Type B pancreatic cell (in vitro differentiated cells): Measurements from ENCODE around the gene TREML1. TPM values are rescaled to one million over a fixed set of nuclear protein-coding genes. Genes with fewer than 3 reads are reported as not detected.

Experiments
- DNase-seq: peaks from one replicate; pipeline ENCODE4 v3.0.0; 2021; ENCODE audit warnings: mixed read lengths; ENCODE audit not compliant: unreplicated experiment; ENCODE audit errors: extremely low spot score
- H3K27ac Mint-ChIP-seq: 2 replicates; pipeline ENCODE4 v1.8.0; 2021; ENCODE audit warnings: mild to moderate bottlenecking, mixed read lengths
- H3K27me3 Mint-ChIP-seq: 2 replicates; pipeline ENCODE4 v1.8.0; 2021; ENCODE audit warnings: mixed read lengths
- H3K36me3 Mint-ChIP-seq: 2 replicates; pipeline ENCODE4 v1.8.0; 2021; ENCODE audit warnings: mixed read lengths
- H3K4me1 Mint-ChIP-seq: one replicate; pipeline ENCODE4 v1.8.0; 2021; ENCODE audit warnings: mixed read lengths; ENCODE audit not compliant: unreplicated experiment
- H3K4me3 Mint-ChIP-seq: 2 replicates; pipeline ENCODE4 v1.8.0; 2021; ENCODE audit warnings: mild to moderate bottlenecking, mixed read lengths
- H3K9me3 Mint-ChIP-seq: 2 replicates; pipeline ENCODE4 v1.8.0; 2021; ENCODE audit warnings: mixed read lengths
- CTCF ChIP-seq: fragments of 200-600 bp; sonication (generic); conservative IDR thresholded peaks from 2 replicates; pipeline ENCODE4 v1.5.0; 2021; ENCODE audit warnings: antibody characterized with exemption, mild to moderate bottlenecking
- long read RNA-seq: library from polyadenylated mRNA; unstranded; transcript quantifications from one replicate; pipeline ENCODE4 v2.0.0, GENCODE V29; 2020
- total RNA-seq: library from RNA; stranded (reverse); gene quantifications from 2 replicates; pipeline ENCODE4 v1.2.1, GENCODE V29; 2021; ENCODE audit warnings: low replicate concordance

Gene TREML1
- not detected in 2 replicates for total RNA-seq
- long read RNA-seq: 0 reads

DNA sequence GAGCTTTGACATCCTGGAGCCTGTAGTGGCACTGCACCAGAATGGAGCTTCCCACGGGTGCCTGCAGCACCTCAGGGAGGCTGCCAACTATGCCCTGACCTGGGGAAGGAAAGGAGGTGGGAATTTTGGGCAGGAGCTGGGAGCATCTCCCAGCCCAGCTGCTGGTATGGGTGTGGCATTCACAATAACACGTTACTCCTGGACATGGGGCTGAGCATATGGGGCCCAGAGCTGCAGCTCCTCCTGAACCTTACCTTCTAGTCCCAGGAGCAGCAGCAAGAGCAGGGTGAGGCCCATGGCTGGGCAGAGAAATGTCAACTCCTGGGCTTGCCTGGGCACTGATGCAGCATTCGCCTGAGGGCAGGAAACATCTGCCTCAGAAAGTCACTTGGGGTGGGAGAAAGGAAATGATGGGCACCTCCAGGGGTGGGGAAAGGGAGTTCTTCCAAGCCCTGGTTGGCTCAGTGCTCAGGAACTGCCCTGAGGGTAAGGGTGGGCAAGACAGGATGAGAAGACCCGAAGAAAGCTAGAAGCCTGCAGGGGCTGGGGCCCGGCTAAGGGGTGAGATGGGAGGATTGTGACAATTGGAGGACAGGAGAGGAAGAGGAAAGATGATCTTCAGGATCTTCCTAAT lies at the start of gene TREML1:
TSS of gene TREML1 (minus strand) at position 356 of the 634 bp plus-strand sequence. CDS start at position 297, 59 bp downstream.
- no peaks in the 10 kb centered on the region for H3K9me3 Mint-ChIP-seq

GRCh38 chr6:41201764-41202173 lies 47.6 kb upstream of the TREML1 start:
- no peaks in the 10 kb centered on the region for H3K9me3 Mint-ChIP-seq
- peaks cover 28% of the 10 kb centered on the region for H3K27me3 Mint-ChIP-seq
- peaks cover 11% of the 10 kb centered on the region for H3K4me1 Mint-ChIP-seq
- TF ChIP-seq CTCF: no peak
- H3K27ac Mint-ChIP-seq: peak overlapping the region; percentile 8
- DNase-seq: no peak
- no peaks in the 10 kb centered on the region for H3K36me3 Mint-ChIP-seq
- no peak overlapping the region for H3K4me3 Mint-ChIP-seq

More for the DNA sequence above, at the start of gene TREML1:
- DNase-seq: no peak
- Mint-ChIP-seq H3K36me3 (no peaks in the 10 kb centered on the region), H3K4me3 (no peak within 1 kb of the TSS), H3K4me1 (no peaks in the 10 kb centered on the region), H3K27me3 (peaks cover 20% of the 10 kb centered on the region), H3K27ac (no peak within 1 kb of the TSS)
- no peak for TF ChIP-seq CTCF

DNA sequence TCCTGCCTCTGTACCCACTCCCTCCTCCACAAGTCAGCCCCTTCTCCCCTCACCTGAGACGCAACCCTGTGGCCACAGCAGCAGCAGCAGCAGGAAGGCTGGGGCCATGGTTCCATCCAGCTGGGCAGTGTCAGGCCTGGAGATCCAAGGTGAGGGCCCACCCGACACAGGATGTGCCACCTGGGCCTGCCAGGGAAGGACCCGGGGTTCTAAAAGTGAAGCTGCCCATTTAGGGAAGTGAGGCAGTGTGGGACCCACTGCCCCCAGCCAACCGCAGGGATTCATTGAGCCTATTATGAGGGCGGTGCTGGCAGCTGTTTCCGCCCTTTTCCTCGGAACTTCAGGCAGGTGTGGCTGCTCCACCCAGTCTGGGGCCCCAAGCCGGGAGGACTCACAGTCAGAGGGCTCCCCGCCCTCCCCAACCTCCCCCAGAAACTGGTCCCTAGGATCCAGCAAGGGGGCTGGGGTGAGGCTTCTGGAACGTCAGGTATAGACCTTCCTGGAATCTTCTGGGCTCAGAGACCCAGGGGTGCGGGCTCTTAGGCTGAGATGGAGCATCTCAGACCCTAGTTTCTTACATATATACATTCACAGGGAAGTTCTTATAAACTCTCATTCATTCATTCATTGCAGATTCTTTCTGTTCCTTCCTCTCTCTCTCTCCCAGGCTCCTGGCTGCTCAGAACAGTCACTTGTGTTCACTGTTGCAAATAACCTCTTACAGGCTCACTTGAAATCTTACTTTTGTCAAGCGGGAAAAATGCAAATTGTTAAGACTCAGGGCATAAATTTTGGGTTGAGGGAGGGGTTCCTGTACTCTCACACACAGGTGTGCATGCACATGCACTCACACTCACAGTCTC lies 47.0 kb upstream of the TREML1 start, which contains the start of gene TREML2:
TSS of gene TREML2 (minus strand) at position 249 of the 863 bp plus-strand sequence. CDS start at position 108, 141 bp downstream.
- H3K27ac Mint-ChIP-seq: peak within 1 kb of the TSS; percentile 8
- no peaks in the 10 kb centered on the region for H3K9me3 Mint-ChIP-seq
- peaks cover 34% of the 10 kb centered on the region for H3K27me3 Mint-ChIP-seq
- H3K36me3 Mint-ChIP-seq: no peaks in the 10 kb centered on the region
- no peak for TF ChIP-seq CTCF
- no peak for DNase-seq
- H3K4me3 Mint-ChIP-seq: no peak within 1 kb of the TSS
- peaks cover 11% of the 10 kb centered on the region for H3K4me1 Mint-ChIP-seq

DNA sequence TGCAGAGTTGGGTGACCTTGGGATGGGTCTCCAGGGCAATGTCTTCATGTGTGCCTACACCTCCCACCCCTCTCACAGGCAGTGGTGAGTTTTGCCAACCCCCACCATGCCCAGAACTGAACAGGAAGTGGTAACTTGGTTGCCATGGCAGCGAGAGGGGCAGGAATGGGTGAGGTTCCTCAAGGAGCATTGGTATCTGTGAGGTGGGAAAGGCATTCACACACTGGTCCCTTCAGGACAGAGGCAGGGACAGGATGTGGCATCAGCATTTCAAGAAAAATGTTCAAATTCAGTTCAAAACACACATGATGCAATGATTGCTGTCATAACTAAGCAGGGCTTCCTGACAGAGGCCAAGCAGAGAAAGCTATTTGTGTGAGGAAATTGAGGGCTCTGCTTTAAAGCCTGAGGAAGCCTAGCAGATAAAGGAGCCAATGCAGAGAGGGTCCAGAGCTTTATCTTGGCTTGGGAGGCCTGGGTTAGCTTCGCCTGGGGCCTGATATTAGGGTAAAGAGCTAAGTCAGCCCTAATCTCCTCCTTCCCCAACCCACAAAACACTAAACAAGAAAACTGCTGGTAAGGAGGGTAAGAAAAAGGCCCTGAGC lies 46.3 kb upstream of the TREML1 start:
- Mint-ChIP-seq H3K9me3 (no peaks in the 10 kb centered on the region), H3K4me1 (peaks cover 11% of the 10 kb centered on the region), H3K4me3 (no peak overlapping the region), H3K36me3 (no peaks in the 10 kb centered on the region), H3K27me3 (peaks cover 40% of the 10 kb centered on the region), H3K27ac (no peak overlapping the region)
- TF ChIP-seq CTCF: no peak
- no peak for DNase-seq

DNA sequence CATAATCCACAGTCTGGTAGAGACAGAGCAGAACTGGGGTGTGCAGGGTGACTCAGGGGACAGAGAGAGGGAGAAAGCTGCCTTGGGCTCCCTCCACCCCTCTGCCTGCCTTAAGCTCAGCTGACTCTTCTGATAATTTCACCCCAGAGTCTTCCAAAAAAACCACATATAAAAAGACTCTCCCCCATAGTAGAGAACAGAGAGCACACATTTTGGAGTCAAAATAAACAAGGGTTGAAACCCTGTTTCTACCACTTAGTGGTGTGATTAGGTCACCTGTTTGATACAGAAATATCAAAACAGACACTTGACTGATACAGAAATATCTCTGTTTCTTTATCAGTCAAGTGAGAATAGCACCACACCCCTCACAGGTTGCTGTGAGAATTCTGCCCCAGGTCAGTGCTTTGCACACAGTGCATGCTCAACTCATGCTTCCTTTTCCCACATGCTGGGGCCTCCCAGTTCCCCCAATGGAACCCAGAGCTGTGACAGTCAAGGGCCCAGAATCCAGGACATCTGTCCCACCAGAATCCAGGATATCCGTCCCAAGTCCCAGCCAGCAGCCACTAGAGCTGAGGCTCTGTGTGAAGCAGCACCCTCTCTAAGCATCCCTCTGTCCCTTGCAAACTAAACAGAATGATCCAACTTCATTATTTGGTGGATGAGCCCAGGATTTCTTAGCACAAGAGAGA lies 45.6 kb upstream of the TREML1 start:
- no peaks in the 10 kb centered on the region for H3K36me3 Mint-ChIP-seq
- no peak overlapping the region for H3K4me3 Mint-ChIP-seq
- H3K9me3 Mint-ChIP-seq: no peaks in the 10 kb centered on the region
- no peak for TF ChIP-seq CTCF
- DNase-seq: no peak
- H3K4me1 Mint-ChIP-seq: peaks cover 11% of the 10 kb centered on the region
- no peak overlapping the region for H3K27ac Mint-ChIP-seq
- H3K27me3 Mint-ChIP-seq: peaks cover 40% of the 10 kb centered on the region
